Measurements from ENCODE around the gene CEP85L. TPM values are rescaled to one million over a fixed set of nuclear protein-coding genes. Genes with fewer than 3 reads are reported as not detected.
"Not testable (repeated sequence)": the region's sequence is repeated elsewhere in the genome, so short reads cannot be mapped to it uniquely, and the experiment has no call there.

CEP85L gene
- polyA plus RNA-seq, 1 donor = 4.3 TPM

DNA sequence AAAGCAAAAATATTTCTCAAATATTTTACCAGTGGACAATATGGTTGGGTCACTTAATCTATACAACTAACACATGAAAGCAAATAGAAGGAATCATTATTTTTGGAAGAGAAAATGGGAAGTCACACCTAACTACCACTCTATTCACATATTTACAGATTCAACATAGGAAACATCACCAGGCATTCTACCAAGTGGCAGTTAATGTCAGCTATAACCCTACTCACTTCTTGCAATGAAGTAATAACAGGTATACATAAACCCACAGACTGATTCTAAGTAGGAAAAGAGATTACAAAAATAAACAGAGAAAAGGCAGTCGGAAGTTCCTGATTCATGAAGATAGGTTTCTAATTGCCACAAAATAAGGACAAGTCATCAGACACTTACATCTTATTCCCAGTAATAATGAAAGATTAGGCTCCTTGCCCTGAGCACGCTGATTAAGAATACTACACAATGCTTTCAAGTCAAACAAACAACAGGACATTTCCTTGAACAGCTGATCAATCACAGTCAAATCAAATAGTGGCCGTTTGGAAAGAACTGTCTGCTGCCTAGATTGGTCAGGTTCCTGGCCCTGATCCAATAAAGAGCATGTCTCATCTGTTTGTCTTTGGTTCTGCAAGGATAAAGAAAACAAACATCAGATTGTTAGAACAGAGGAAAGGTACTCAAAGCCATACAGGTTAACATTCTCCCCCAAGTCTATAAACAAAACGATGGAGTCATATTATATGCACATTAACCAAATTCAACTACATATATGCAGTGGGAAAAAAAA is 182.5 kb downstream of the CEP85L start:
- DNase-seq = no peak
- Histone ChIP-seq H3K36me3 (ENCODE audit: control insufficient read depth, insufficient read depth, low read length) (peaks cover 2% of the 10 kb centered on the region), H3K27me3 (ENCODE audit: control insufficient read depth, insufficient read depth, low read length) (no peaks in the 10 kb centered on the region), H3K4me3 (ENCODE audit: low read length) (no peak overlapping the region), H3K27ac (ENCODE audit: low read length) (no peak overlapping the region), H3K4me1 (ENCODE audit: control insufficient read depth, insufficient read depth, low read length) (no peaks in the 10 kb centered on the region), H3K9me3 (ENCODE audit: control insufficient read depth, low read depth, low read length) (no peaks in the 10 kb centered on the region)
- WGBS (ENCODE audit: insufficient coverage, low lambda C conversion rate) = 20% methylated on average over 1 of the region's 4 CpGs

DNA sequence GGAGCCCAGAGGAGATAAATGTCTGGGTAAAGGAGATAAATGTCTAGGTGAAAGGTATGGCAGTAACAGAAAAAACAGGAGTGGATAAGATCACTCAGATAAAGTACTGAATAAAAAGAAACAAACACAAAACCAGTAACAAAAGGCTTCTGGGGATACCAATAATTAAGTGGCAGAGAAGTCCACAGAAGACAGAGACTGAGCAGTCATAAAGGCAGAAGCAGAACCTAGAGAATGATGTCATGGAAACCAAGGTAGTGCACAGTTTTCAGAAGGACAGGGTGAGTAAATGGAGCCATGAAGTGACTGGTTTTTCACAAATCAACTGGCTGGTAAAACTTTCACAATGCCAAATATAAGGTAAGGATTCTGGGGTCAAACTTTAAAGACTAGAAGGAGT is 184.2 kb downstream of the CEP85L start:
- no peak overlapping the region for H3K4me3 ChIP-seq (ENCODE audit: low read length)
- H3K4me1 ChIP-seq (ENCODE audit: control insufficient read depth, insufficient read depth, low read length) = no peaks in the 10 kb centered on the region
- H3K9me3 ChIP-seq (ENCODE audit: control insufficient read depth, low read depth, low read length) = no peaks in the 10 kb centered on the region
- no peak for DNase-seq
- no peaks in the 10 kb centered on the region for H3K27me3 ChIP-seq (ENCODE audit: control insufficient read depth, insufficient read depth, low read length)
- peaks cover 2% of the 10 kb centered on the region for H3K36me3 ChIP-seq (ENCODE audit: control insufficient read depth, insufficient read depth, low read length)
- H3K27ac ChIP-seq (ENCODE audit: low read length) = no peak overlapping the region

DNA sequence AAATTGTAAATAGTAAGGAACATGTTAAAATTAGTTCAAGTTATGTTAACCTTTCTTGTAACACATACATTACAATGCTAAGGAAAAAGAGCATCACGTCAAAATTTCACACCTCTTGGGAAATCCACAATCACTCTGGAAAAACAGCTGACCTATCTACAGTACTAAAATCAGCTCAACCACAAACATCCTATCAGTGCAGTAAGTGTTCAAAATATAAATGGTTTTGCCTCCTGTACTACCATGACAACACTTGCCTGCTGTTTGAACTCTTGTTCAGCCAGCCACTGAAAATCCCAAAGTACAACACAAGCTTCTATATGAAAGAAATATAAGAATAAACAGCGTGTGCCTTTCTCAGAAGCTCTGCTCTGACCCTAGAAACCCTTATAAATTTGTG is 186.8 kb downstream of the CEP85L start:
- Histone ChIP-seq H3K27me3 (ENCODE audit: control insufficient read depth, insufficient read depth, low read length) (no peaks in the 10 kb centered on the region), H3K27ac (ENCODE audit: low read length) (no peak overlapping the region), H3K36me3 (ENCODE audit: control insufficient read depth, insufficient read depth, low read length) (peaks cover 2% of the 10 kb centered on the region), H3K4me1 (ENCODE audit: control insufficient read depth, insufficient read depth, low read length) (no peaks in the 10 kb centered on the region), H3K9me3 (ENCODE audit: control insufficient read depth, low read depth, low read length) (no peaks in the 10 kb centered on the region), H3K4me3 (ENCODE audit: low read length) (no peak overlapping the region)
- DNase-seq = no peak
- WGBS (ENCODE audit: insufficient coverage, low lambda C conversion rate) = 100% methylated on average over 1 of the region's 2 CpGs

DNA sequence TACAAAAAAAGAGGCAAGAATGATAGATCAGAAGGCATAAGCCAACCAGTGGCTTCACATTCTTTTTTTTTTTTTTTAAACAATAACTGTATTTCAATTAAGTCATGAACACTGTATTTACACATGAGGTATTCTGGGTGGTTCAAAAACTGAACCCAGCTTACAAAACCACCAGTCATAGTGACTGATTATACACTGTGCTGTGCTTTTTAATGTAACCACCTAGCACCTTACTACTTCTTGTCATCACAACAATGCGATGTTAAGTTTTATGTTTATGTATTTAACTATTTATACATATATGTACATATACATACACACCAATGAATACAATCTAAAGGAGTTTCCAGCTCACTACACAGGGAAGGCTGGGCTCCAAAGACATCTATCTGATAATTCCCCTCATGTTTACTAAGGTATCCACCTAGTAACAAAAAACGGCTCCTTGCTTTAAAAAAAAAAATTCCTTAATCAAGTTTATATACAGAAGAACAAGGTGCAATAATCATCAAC is 190.4 kb downstream of the CEP85L start:
- DNase-seq = no peak
- no peaks in the 10 kb centered on the region for H3K9me3 ChIP-seq (ENCODE audit: control insufficient read depth, low read depth, low read length)
- H3K27ac ChIP-seq (ENCODE audit: low read length) = no peak overlapping the region
- no peaks in the 10 kb centered on the region for H3K4me1 ChIP-seq (ENCODE audit: control insufficient read depth, insufficient read depth, low read length)
- H3K4me3 ChIP-seq (ENCODE audit: low read length) = no peak overlapping the region
- 31% methylated on average over 1 of the region's 2 CpGs for WGBS (ENCODE audit: insufficient coverage, low lambda C conversion rate)
- H3K27me3 ChIP-seq (ENCODE audit: control insufficient read depth, insufficient read depth, low read length) = no peaks in the 10 kb centered on the region
- no peaks in the 10 kb centered on the region for H3K36me3 ChIP-seq (ENCODE audit: control insufficient read depth, insufficient read depth, low read length)

DNA sequence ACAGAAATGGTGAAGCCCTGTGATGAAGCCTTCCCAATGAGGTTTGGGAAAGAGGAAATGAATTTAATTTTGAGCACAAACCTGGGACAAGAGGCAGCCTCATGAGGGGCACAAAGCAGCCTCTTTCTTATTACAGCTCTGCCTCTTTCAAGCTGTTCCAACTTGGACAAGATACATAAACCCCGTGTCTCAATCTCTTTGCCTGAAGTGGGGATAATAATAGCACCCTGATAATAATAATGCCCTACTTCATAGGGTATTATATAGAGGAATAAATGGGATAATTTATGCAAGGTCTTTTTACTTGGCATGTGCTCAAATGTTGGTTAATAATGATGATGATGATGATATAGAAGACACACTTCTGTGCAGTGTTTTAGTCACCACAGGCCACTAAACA is 194.4 kb downstream of the CEP85L start:
- H3K4me3 ChIP-seq (ENCODE audit: low read length) = no peak overlapping the region
- no peaks in the 10 kb centered on the region for H3K36me3 ChIP-seq (ENCODE audit: control insufficient read depth, insufficient read depth, low read length)
- no peaks in the 10 kb centered on the region for H3K4me1 ChIP-seq (ENCODE audit: control insufficient read depth, insufficient read depth, low read length)
- H3K27me3 ChIP-seq (ENCODE audit: control insufficient read depth, insufficient read depth, low read length) = no peaks in the 10 kb centered on the region
- no peak overlapping the region for H3K27ac ChIP-seq (ENCODE audit: low read length)
- no peak for DNase-seq
- H3K9me3 ChIP-seq (ENCODE audit: control insufficient read depth, low read depth, low read length) = no peaks in the 10 kb centered on the region
- WGBS (ENCODE audit: insufficient coverage, low lambda C conversion rate) = no CpG with 5 or more reads among the region's 1 CpG

DNA sequence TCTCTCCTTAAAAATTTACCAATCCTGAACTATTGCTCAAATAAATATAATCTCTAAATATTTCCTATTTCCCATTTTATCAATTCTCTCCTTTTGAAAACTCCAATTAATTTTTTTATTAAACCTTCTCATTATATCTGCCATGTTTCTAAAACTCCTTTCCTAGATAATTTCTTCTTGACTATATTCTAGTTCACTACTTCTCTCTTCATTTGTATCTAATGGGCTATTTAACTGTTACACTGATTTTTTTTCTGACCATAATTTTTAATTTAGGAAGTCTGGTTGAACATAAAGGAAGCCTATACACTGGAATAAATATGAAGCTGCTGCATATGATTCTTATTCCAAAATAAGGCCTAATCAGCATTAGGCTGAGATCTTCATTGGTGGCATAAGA is 199.6 kb downstream of the CEP85L start:
- no peak for DNase-seq
- no peaks in the 10 kb centered on the region for H3K27me3 ChIP-seq (ENCODE audit: control insufficient read depth, insufficient read depth, low read length)
- H3K36me3 ChIP-seq (ENCODE audit: control insufficient read depth, insufficient read depth, low read length) = no peaks in the 10 kb centered on the region
- peaks cover 11% of the 10 kb centered on the region for H3K9me3 ChIP-seq (ENCODE audit: control insufficient read depth, low read depth, low read length)
- H3K4me1 ChIP-seq (ENCODE audit: control insufficient read depth, insufficient read depth, low read length) = no peaks in the 10 kb centered on the region
- no peak overlapping the region for H3K4me3 ChIP-seq (ENCODE audit: low read length)
- H3K27ac ChIP-seq (ENCODE audit: low read length) = no peak overlapping the region

DNA sequence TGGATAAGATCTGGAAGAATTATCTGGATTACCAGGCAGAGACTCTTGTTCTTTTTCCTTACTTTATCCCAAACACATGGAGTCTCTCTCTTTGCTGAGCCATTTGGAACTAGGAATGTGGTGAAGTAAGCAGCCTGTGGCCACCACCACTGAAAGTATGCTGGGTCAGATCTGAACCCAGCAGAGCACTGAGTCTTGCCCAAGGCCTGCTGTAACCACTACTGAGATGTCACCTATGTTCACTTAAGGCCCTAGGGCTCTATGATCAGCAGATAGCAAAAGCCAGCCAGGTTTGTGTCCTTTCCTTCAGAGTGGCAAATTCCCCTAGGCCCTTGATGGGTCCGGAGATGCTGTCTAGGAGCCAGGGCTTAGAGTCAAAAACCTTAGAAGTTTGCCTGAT is 206.6 kb downstream of the CEP85L start:
- WGBS (ENCODE audit: insufficient coverage, low lambda C conversion rate) = no CpG with 5 or more reads among the region's 1 CpG
- Histone ChIP-seq H3K4me1 (ENCODE audit: control insufficient read depth, insufficient read depth, low read length) (no peaks in the 10 kb centered on the region), H3K9me3 (ENCODE audit: control insufficient read depth, low read depth, low read length) (peaks cover 3% of the 10 kb centered on the region), H3K4me3 (ENCODE audit: low read length) (no peak overlapping the region), H3K27ac (ENCODE audit: low read length) (no peak overlapping the region), H3K36me3 (ENCODE audit: control insufficient read depth, insufficient read depth, low read length) (no peaks in the 10 kb centered on the region), H3K27me3 (ENCODE audit: control insufficient read depth, insufficient read depth, low read length) (no peaks in the 10 kb centered on the region)
- no peak for DNase-seq

DNA sequence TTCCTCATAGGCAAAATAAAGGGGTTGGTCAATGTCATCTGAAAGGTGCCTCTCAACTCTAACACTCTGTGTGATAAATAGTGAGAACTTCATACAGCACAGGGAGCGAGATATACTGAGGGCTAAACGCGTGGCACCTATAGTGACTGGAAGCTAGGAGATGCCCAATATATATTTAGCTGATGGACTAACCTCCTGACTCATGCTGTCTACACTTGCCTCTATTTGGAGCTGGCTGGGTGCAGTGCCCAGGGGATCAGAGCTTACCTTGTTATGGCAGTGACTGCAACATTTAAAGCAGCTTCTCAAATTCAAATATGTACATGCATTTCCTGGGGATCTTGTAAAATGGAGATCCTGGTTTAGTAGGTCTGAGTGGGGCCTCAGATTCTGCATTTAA is 214.9 kb downstream of the CEP85L start:
- no peak overlapping the region for H3K27ac ChIP-seq (ENCODE audit: low read length)
- DNase-seq = no peak
- no peaks in the 10 kb centered on the region for H3K4me1 ChIP-seq (ENCODE audit: control insufficient read depth, insufficient read depth, low read length)
- WGBS (ENCODE audit: insufficient coverage, low lambda C conversion rate) = no CpG with 5 or more reads among the region's 3 CpGs
- H3K36me3 ChIP-seq (ENCODE audit: control insufficient read depth, insufficient read depth, low read length) = no peaks in the 10 kb centered on the region
- H3K4me3 ChIP-seq (ENCODE audit: low read length) = no peak overlapping the region
- H3K9me3 ChIP-seq (ENCODE audit: control insufficient read depth, low read depth, low read length) = peaks cover 3% of the 10 kb centered on the region
- no peaks in the 10 kb centered on the region for H3K27me3 ChIP-seq (ENCODE audit: control insufficient read depth, insufficient read depth, low read length)

DNA sequence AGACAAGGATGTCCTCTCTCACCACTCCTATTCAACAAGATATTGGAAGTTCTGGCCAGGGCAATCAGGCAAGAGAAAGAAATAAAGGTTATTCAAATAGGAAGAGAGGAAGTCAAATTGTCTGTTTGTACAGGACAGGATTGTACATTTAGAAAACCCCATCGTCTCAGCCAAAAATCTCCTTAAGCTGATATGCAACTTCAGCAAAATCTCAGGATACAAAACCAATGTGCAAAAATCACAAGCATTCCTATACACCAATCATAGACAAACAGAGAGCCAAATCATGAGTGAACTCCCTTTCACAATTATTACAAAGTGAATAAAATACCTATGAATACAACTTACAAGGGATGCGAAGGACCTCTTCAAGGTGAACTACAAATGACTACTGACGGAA is 217.2 kb downstream of the CEP85L start:
- not testable (repeated sequence) for H3K27me3 ChIP-seq (ENCODE audit: control insufficient read depth, insufficient read depth, low read length); H3K4me1 ChIP-seq (ENCODE audit: control insufficient read depth, insufficient read depth, low read length); H3K9me3 ChIP-seq (ENCODE audit: control insufficient read depth, low read depth, low read length); H3K4me3 ChIP-seq (ENCODE audit: low read length); H3K27ac ChIP-seq (ENCODE audit: low read length); DNase-seq; H3K36me3 ChIP-seq (ENCODE audit: control insufficient read depth, insufficient read depth, low read length)
- WGBS (ENCODE audit: insufficient coverage, low lambda C conversion rate) = 100% methylated on average over 1 of the region's 3 CpGs

DNA sequence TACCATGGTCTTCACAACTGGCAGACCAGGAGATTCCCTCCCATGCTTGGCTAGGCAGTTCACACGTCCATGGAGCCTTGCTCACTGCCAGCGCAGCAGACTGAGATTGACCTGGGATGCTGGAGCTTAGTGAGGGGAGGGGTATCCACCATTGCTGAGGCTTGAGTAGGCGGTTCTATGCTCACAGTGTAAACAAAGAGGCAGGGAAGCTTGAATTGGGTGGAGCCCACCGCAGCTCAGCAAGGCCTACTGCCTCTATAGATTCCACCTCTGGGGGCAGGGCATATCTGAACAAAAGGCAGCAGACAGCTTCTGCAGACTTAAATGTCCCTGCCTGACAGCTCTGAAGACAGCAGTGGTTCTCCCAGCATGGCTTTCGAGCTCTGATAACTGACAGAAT is 230.1 kb downstream of the CEP85L start:
- not testable (repeated sequence) for DNase-seq; H3K27ac ChIP-seq (ENCODE audit: low read length); H3K36me3 ChIP-seq (ENCODE audit: control insufficient read depth, insufficient read depth, low read length); H3K9me3 ChIP-seq (ENCODE audit: control insufficient read depth, low read depth, low read length); H3K4me1 ChIP-seq (ENCODE audit: control insufficient read depth, insufficient read depth, low read length); H3K4me3 ChIP-seq (ENCODE audit: low read length); H3K27me3 ChIP-seq (ENCODE audit: control insufficient read depth, insufficient read depth, low read length)
- no CpG with 5 or more reads among the region's 5 CpGs for WGBS (ENCODE audit: insufficient coverage, low lambda C conversion rate)
